OCI-LY7 (cell line): Measurements from ENCODE around the gene EIF4G2. TPM values are rescaled to one million over a fixed set of nuclear protein-coding genes. Genes with fewer than 3 reads are reported as not detected.

Experiments used
- BruUV-seq: library from RNA; stranded (reverse); fragments of 400-500 nt; replicated peaks from 2 replicates; lab custom pipeline; 2021; lab: Mats Ljungman, UMichigan
- CTCF ChIA-PET: fragments of 300-600 bp; sonication (Branson Sonifier 250); formaldehyde crosslinking; loops from one replicate; lab custom pipeline; 2022; ENCODE audit warnings: antibody characterized with exemption; ENCODE audit not compliant: unreplicated experiment; lab: Charles Lee
- POLR2A ChIA-PET: fragments of 300-600 bp; sonication (Branson Sonifier 250); formaldehyde crosslinking; loops from one replicate; lab custom pipeline; 2022; ENCODE audit warnings: antibody characterized with exemption; lab: Charles Lee
- DNase-seq: peaks from one replicate; pipeline ENCODE4 v3.0.0-alpha.2; 2015; ENCODE audit warnings: low spot score
- H2AFZ ChIP-seq: fragments of 200-600 bp; sonication (generic), shearing (Covaris generic); 2 replicates; pipeline ENCODE4 v1.6.1; 2014; ENCODE audit warnings: mild to moderate bottlenecking, antibody characterized with exemption, low read length, moderate library complexity
- H3K27ac ChIP-seq: fragments of 200-600 bp; sonication (generic); 2 replicates; pipeline ENCODE4 v1.5.1; 2014; ENCODE audit warnings: mixed run types, low read depth, mild to moderate bottlenecking, moderate library complexity, low read length, inconsistent platforms; ENCODE audit not compliant: poor library complexity, severe bottlenecking
- H3K36me3 ChIP-seq: fragments of 200-600 bp; sonication (generic); 2 replicates; pipeline ENCODE4 v1.6.1; 2014; ENCODE audit warnings: mild to moderate bottlenecking, antibody characterized with exemption, low read length, moderate library complexity, mixed read lengths; ENCODE audit not compliant: insufficient read depth
- H3K4me1 ChIP-seq: fragments of 200-600 bp; sonication (generic); 2 replicates; pipeline ENCODE4 v1.5.1; 2014; ENCODE audit warnings: mild to moderate bottlenecking, low read length; ENCODE audit not compliant: insufficient read depth, poor library complexity, severe bottlenecking
- H3K4me2 ChIP-seq: fragments of 200-600 bp; sonication (generic); 2 replicates; pipeline ENCODE4 v1.6.1; 2014; ENCODE audit warnings: mild to moderate bottlenecking, low read length
- H3K4me3 ChIP-seq: fragments of 200-600 bp; sonication (generic); 2 replicates; pipeline ENCODE4 v1.5.1; 2014; ENCODE audit warnings: mild to moderate bottlenecking, low read depth, low read length; ENCODE audit not compliant: poor library complexity, severe bottlenecking
- H3K79me2 ChIP-seq: fragments of 200-600 bp; sonication (generic); 2 replicates; pipeline ENCODE4 v1.6.1; 2016; ENCODE audit warnings: low read depth, mild to moderate bottlenecking, low read length, moderate library complexity, mixed read lengths; ENCODE audit not compliant: insufficient read depth
- H3K9me2 ChIP-seq: fragments of 200-600 bp; sonication (generic); 2 replicates; pipeline ENCODE4 v1.6.1; 2016; ENCODE audit warnings: mild to moderate bottlenecking, low read length, mixed read lengths; ENCODE audit not compliant: insufficient read depth
- H3K9me3 ChIP-seq: fragments of 200-600 bp; sonication (generic); 2 replicates; pipeline ENCODE4 v1.6.1; 2014; ENCODE audit warnings: mild to moderate bottlenecking, mixed run types, low read length, mixed read lengths
- H4K20me1 ChIP-seq: fragments of 200-600 bp; sonication (generic); 2 replicates; pipeline ENCODE4 v1.6.1; 2014; ENCODE audit warnings: mild to moderate bottlenecking, antibody characterized with exemption, low read length, moderate library complexity, mixed read lengths; ENCODE audit not compliant: insufficient read depth
- CTCF ChIP-seq: fragments of 200-600 bp; sonication (generic); conservative IDR thresholded peaks from 2 replicates; pipeline ENCODE4 v1.5.1; 2014; ENCODE audit warnings: mild to moderate bottlenecking, antibody characterized with exemption, low read length, moderate library complexity, mixed read lengths
- EZH2phosphoT487 ChIP-seq: fragments of 200-600 bp; sonication (generic); IDR thresholded peaks from 2 replicates; pipeline ENCODE4 v1.6.1; 2018; ENCODE audit warnings: low read depth, borderline replicate concordance, mild to moderate bottlenecking, mixed run types, antibody characterized with exemption, low read length, moderate library complexity, mixed read lengths
- intact Hi-C: fragments of 100-400 bp; cut with micrococcal nuclease; formaldehyde crosslinking; loops from one replicate; pipeline ENCODE4 v1.10.0; 2022; ENCODE audit not compliant: unreplicated experiment
- total RNA-seq, 2 experiments: library from RNA; depleted of rRNA in 1 of 2; stranded (reverse); fragments of >200 nt in 1 of 2; shearing (Covaris generic) in 1 of 2; gene quantifications; 2 replicates each; pipeline ENCODE4 v1.2.3, GENCODE V29; 2014 to 2022

Gene EIF4G2
- total RNA-seq, 2 experiments from 2014 or later: 317 to 502 TPM

GRCh38 chr11:10857459-10857708 lies 48.7 kb upstream of the EIF4G2 start:
- DNase-seq: no peak

GRCh38 chr11:10856689-10857458 lies 48.1 kb upstream of the EIF4G2 start:
- DNase-seq: peak; percentile 58
- peak overlapping the region; percentile 92 for H3K4me2 ChIP-seq
- intact Hi-C loops: loop anchor here (5.0 to 10.0 kb wide), 3 partner anchors 400 to 985 kb away; partner anchors contain the start of genes AMPD3 and USP47
- peak overlapping the region; percentile 85 for H3K4me3 ChIP-seq
- BruUV-seq: no TSS peak
- peaks cover 60% of the 10 kb centered on the region for H3K79me2 ChIP-seq
- H4K20me1 ChIP-seq: no peaks in the 10 kb centered on the region; the same call in 1 of the 2 replicates
- H2AFZ ChIP-seq: peak overlapping the region; percentile 71
- POLR2A ChIA-PET: interaction anchor here (0.5 to 5.7 kb wide), 6 partner anchors 20 to 1312 kb away, joined by 3 to 63 read pairs (median 4); partner anchors contain the start of gene EIF4G2
- H3K9me2 ChIP-seq: no peaks in the 10 kb centered on the region
- CTCF ChIA-PET: no interaction called here
- H3K9me3 ChIP-seq: no peaks in the 10 kb centered on the region
- peaks cover 22% of the 10 kb centered on the region for H3K4me1 ChIP-seq
- TF ChIP-seq CTCF: no peak
- TF ChIP-seq EZH2phosphoT487: no peak
- H3K27ac ChIP-seq: peak overlapping the region; percentile 81
- peaks cover 44% of the 10 kb centered on the region for H3K36me3 ChIP-seq

More at GRCh38 chr11:10857459-10857708, 48.7 kb upstream of the EIF4G2 start:
- Histone ChIP-seq H3K79me2 (peaks cover 55% of the 10 kb centered on the region), H3K4me3 (peak overlapping the region; percentile 85), H3K27ac (peak overlapping the region; percentile 81), H3K9me3 (no peaks in the 10 kb centered on the region), H2AFZ (peak overlapping the region; percentile 71), H4K20me1 (no peaks in the 10 kb centered on the region; the same call in 1 of the 2 replicates), H3K9me2 (no peaks in the 10 kb centered on the region), H3K4me2 (peak overlapping the region; percentile 92), H3K36me3 (peaks cover 39% of the 10 kb centered on the region), H3K4me1 (peaks cover 22% of the 10 kb centered on the region)
- no TSS peak for BruUV-seq
- CTCF ChIA-PET: interaction anchor here (1.0 to 1.5 kb wide), 2 partner anchors 9 to 49 kb away, joined by 3 to 6 read pairs; partner anchors contain the start of gene EIF4G2
- TF ChIP-seq CTCF (peak; percentile 42; the same call in 1 of the 2 replicates), EZH2phosphoT487 (no peak)
- POLR2A ChIA-PET: interaction anchor here (0.6 to 5.7 kb wide), 11 partner anchors 12 to 401 kb away, joined by 3 to 63 read pairs (median 4); partner anchors contain the start of gene EIF4G2
- intact Hi-C loops: loop anchor here (5.0 to 10.0 kb wide), 3 partner anchors 400 to 985 kb away; partner anchors contain the start of genes AMPD3 and USP47
